GM19193 (cell line): ENCODE data around the gene FBXO33.

Experiments used
- POLR2A ChIP-seq: IDR thresholded peaks from 4 replicates; pipeline ENCODE4 v1.6.1; 2011; ENCODE audit not compliant: insufficient read depth, insufficient read length; ENCODE audit errors: extremely low read depth

Gene FBXO33, protein sequence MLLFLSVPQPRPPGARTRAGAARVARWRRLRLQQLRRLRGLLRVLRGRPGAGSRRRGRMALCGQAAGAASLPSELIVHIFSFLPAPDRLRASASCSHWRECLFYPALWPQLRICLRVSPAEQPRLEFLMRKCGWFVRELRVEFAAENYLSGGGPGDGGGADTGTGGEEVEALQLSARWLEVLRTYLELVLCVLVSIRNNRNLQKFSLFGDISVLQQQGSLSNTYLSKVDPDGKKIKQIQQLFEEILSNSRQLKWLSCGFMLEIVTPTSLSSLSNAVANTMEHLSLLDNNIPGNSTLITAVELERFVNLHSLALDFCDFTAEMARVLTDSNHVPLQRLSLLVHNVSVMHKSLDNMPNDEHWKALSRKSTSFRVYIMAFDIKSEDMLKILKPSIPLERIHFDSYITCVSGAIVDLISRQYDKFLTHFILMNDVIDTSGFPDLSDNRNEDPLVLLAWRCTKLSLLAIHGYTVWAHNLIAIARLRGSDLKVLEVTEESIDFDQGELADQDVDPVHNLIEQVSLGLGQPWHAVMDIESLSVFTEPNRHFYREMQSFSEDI

DNA sequence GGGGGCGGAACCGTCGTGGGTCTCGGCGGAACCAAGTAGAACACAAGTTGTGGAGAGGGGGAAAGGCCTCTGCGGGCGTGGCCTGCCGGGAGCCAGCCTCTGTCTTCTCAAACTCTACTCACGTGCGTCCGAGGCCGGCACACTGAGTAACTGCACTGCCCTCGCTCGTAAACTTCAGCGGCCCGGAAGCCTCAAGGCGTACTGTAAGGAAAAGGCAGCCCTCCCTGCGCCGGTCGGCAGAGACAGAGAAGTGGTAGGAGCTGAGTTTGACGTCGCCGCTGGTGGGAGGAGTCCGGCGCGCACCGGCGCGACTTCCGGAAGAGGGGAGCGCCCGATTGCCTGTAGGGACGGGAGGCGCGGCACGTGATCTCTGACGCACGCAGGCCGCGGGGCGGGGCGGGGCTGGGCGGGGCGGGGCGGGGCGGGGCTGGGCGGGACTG, at the start of gene FBXO33:
TSS of gene FBXO33 (minus strand) at position 255 of the 440 bp plus-strand sequence. CDS start 271 bp downstream, outside the sequence.
- TF ChIP-seq POLR2A: no peak

DNA sequence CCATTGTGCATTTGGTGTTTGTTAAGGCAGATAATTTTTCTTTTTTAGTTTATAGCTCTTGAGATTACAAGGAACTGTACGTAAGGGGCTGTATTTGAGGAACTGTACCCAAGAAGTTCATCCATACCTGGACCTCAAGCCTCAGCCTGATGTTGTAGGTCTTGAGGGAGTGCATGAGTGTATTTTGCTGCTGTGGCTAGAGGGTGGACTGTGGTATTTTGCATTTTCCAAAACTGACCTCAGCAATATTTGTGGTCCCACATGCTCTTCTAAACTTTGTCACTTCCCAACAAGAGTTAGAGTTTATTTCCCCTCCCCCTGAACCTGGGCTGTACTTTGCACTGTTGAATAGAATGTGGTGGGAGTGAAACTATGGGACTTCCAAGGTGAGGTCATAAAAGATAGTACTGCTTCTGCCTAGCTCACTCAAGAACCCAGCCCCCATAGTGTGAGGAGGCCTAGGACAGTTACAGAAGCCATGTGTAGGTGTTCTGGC, 42.2 kb upstream of the FBXO33 start:
- TF ChIP-seq POLR2A: no peak

- no peak for TF ChIP-seq POLR2A
Measured at GRCh38 chr14:39472078-39472477, 39.8 kb upstream of the FBXO33 start.

DNA sequence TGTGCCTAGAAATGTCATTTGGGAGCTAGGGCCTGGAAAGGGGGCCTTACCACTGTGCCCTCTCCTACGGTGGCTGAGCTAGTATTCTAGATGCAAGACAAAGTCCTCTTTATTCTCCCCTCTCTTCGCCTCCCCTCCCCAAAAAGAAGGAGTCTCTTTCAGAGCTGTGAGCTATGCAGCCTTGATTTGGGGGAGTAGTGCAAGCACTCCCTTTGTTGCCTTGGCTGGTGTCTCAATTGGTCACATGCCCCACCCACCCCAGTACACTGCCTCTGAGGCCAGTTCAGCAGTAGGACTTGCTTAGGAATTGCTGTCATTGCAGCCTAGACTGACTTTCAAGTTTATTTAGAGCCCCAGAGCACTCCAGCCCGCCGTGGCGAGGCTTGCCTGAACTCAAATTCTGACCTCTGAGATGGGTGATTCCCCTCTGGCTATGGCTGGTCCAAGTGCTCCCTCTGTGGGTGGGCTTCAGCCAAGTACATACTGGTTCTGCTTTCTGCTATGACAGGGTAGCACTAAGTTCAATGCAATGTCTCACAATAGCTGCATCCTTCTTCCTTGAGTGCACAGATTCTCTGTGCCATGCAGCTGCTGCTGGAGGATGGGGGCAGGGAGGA, 37.0 kb upstream of the FBXO33 start:
- TF ChIP-seq POLR2A: no peak

DNA sequence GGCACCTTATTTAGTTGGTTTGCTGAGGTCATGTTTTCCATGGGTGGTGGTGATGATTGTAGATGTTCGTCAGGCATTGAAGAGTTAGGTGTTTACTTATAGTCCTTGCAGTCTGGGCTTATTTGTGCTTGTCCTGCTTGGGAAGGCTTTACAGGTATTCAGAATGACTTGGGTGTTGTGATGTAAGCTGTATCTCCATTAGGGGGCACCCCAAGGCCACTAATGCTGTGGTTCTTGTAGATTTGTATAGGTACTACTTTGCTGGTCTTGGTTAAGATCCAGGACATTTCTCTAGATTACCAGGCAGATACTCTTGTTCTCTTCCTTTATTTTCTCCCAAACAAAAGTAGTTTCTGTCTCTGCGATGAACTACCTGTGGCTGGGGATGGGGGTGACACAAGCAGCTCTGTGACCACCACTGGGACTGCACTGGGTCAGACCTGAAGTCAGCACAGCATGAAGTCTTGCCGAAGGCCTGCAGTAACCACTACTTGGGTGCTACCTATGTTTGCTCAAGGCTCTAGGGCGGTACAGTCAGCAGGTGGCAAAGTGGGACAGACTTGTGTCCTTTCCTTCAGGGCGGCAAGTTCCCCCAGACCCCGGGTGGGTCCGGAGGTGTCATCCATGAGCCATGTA, 35.8 kb upstream of the FBXO33 start:
- TF ChIP-seq POLR2A: no peak

- no peak for TF ChIP-seq POLR2A
Measured at GRCh38 chr14:39459795-39460478, 27.7 kb upstream of the FBXO33 start.

DNA sequence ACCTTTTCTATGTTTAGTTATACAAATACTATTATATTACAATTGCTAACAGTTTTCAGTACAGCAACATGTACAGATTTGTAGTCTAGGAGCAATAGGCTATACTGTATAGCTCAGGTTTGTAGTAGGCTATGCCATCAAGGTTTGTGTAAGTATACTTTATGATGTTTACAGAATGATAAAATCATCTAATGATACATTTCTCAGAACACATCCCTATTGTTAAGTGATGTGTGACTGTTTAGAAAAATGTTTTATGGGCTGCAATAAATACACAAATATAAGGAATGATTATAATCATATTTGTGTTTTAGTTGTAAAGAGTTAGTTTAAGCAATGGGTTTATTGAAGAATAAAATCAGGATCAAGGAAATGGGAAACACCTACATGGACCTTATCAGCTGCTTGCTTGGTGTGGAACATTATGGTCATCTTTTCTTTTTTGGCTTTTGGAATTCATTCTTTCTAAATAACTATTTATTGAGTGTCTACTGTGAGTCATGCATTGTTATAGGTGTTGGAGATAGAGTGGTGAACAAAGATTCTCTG, 24.5 kb upstream of the FBXO33 start:
- no peak for TF ChIP-seq POLR2A

- no peak for TF ChIP-seq POLR2A
Measured at GRCh38 chr14:39454906-39455539, 22.8 kb upstream of the FBXO33 start.

DNA sequence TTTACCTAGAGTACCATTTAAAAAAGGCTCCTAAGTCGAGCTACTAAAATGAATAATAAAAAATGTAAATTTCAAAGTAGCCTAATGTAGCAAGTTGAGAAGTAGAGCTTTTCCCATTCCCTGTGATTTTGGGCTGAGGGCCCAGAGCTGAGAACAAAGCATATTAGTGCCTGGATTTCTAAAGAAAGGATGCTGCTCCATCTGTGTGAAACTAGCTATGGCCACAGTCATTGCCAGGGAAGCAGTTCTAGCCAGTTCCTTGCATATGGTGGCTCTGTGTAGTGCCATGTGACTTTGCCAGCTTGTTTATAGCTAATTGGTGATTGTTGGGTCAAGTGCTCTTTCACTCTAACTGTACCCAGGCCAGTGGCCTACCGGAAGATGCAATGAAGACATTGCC, 20.4 kb upstream of the FBXO33 start:
- TF ChIP-seq POLR2A: no peak

GRCh38 chr14:39451811-39452210, 19.6 kb upstream of the FBXO33 start:
- TF ChIP-seq POLR2A: no peak

DNA sequence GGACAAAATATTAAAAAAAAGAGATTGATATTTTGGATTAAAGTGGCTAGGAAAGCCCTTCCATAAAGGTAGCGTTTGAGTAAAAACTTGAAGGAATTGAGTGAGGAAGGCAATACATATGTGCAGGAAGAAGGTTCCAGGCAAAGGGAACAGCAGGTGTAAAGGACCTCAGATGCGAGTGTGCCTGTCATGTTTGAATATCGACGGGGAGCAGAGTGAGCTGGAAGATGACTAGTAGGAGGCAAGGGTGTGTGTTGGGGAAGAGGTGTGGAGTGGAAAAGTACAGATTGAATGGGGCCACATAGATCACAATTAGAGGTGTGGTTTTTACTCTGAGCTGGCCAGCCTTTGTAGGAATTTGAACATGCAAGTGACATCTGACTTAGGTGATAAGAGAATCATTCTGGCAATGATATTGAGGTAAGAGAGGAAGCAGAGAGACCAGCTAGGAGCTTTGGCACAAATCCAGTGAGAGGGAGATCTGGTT, 15.0 kb upstream of the FBXO33 start:
- no peak for TF ChIP-seq POLR2A

DNA sequence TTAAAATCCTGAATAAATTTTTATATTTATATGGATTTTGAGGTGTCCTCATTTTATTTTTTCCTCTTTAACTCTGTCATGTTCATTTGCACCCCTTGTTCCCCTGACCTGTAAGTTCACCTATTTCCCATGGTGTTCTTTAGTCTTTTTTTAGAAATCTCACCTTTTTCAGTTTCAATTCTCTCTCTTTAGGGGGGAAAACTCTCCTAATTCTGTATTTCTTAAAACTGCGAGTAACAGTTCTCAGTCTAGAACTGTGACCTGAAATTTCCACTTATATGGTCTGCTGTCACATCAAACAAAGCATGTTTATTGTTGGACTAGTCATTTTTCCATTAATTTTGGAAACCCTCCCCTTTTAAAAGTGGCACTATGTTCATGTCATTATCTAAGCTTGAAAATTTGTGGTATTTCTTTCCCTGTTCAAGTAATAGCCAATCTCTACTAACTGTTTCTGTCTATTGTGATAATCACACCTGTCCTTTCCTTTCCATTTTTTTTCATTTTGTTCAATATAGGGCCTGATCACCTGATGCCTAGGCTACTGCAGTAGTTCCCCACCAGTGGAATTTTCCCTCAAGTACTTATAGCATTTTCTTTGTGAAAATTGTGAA, 14.0 kb upstream of the FBXO33 start:
- no peak for TF ChIP-seq POLR2A

DNA sequence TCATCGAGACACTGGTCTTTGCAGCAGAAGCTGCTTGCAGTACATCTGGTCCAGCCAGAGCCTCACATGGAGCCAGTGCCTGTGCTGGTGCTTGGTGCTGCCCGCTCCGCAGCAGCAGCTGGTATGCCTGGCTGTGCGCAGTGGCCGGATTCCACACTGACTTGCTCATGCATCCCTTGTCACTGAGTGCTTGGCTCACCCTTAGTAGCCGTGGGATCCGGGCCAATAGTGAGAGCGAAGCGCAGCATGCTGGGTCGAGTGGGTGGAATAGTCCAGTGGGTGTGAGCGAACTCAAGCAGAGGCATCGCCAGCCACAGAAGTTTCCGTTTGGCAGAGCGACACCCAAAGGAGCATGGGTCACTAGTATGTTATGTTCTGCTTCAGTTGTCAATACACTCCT, 10.1 kb upstream of the FBXO33 start:
- TF ChIP-seq POLR2A: no peak
